Panc1 (cell line): Measurements from ENCODE around the gene MMP17.
"Not testable (repeated sequence)": the region's sequence is repeated elsewhere in the genome, so short reads cannot be mapped to it uniquely, and the experiment has no call there.

Experiments
- CTCF ChIP-seq: fragments of 450-650 bp; IDR thresholded peaks from 2 replicates; pipeline ENCODE4 v1.5.1; 2017; ENCODE audit warnings: mild to moderate bottlenecking
- POLR2AphosphoS5 ChIP-seq: IDR thresholded peaks from 2 replicates; pipeline ENCODE4 v1.6.1; 2012; ENCODE audit warnings: mild to moderate bottlenecking, low read depth, low read length, moderate library complexity
- SIN3A ChIP-seq: IDR thresholded peaks from 2 replicates; pipeline ENCODE4 v1.6.1; 2012; ENCODE audit warnings: low read depth, mild to moderate bottlenecking, low read length, moderate library complexity, borderline replicate concordance; ENCODE audit not compliant: insufficient read depth

DNA sequence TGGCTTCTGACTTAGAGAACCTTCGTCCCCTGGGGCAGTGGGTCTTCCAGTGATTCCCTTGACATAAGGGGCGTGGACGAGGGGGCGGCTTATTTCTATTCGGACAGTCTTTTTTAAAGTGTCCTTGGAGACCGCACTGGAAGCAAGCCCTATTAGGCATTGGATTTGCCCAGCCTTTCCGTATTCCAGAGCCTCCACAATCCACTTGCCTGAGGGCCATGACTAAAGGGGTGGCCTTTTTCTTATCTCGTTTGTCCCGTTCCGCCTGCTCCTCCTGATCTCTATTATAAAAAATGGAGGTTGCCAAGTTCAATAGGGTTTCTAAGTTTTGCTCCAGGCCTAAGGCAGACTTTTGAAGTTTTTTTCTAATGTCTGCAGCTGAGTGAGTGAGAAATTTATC, 49.0 kb downstream of the MMP17 start:
- TF ChIP-seq CTCF, SIN3A, POLR2AphosphoS5: not testable (repeated sequence)
